ENCODE measurements around the gene FSTL4.
A peak's percentile ranks its signal among the peaks of the same experiment; 100 is the strongest.

GRCh38 chr5:133214153-133214820, 398.1 kb downstream of the FSTL4 start:
- TF ChIP-seq, protein P1, sequence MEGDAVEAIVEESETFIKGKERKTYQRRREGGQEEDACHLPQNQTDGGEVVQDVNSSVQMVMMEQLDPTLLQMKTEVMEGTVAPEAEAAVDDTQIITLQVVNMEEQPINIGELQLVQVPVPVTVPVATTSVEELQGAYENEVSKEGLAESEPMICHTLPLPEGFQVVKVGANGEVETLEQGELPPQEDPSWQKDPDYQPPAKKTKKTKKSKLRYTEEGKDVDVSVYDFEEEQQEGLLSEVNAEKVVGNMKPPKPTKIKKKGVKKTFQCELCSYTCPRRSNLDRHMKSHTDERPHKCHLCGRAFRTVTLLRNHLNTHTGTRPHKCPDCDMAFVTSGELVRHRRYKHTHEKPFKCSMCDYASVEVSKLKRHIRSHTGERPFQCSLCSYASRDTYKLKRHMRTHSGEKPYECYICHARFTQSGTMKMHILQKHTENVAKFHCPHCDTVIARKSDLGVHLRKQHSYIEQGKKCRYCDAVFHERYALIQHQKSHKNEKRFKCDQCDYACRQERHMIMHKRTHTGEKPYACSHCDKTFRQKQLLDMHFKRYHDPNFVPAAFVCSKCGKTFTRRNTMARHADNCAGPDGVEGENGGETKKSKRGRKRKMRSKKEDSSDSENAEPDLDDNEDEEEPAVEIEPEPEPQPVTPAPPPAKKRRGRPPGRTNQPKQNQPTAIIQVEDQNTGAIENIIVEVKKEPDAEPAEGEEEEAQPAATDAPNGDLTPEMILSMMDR (IDR thresholded peaks at IDR 0.05; ENCODE audit: low read depth, low read length, missing input control), result no peak
- TF ChIP-seq GABPA (IDR thresholded peaks at IDR 0.05 in 1 of 2, conservative IDR thresholded peaks at IDR 0.05 in 1 of 2) (no peak), ZBTB33 (IDR thresholded peaks at IDR 0.05) (no peak), SP1 (IDR thresholded peaks at IDR 0.05) (peak; percentile 40), EGR1 (IDR thresholded peaks at IDR 0.05; ENCODE audit: low read depth in 2 of 2) (no peak), REST (IDR thresholded peaks at IDR 0.05) (no peak), RXRA (IDR thresholded peaks at IDR 0.05) (peak; percentile 27 to 48), MAX (IDR thresholded peaks at IDR 0.05) (peak; percentile 24), ATF3 (IDR thresholded peaks at IDR 0.05) (peak; percentile 67)

All from liver (tissue), 3 donors.